ENCODE data around the gene NNMT. TPM values are rescaled to one million over a fixed set of nuclear protein-coding genes. Genes with fewer than 3 reads are reported as not detected.

NNMT gene
- total RNA-seq, 5 donors from 2014 or later (not counting 1 experiment from before 2014, with no cell fraction given) = 0.41 TPM; not detected in 4

DNA sequence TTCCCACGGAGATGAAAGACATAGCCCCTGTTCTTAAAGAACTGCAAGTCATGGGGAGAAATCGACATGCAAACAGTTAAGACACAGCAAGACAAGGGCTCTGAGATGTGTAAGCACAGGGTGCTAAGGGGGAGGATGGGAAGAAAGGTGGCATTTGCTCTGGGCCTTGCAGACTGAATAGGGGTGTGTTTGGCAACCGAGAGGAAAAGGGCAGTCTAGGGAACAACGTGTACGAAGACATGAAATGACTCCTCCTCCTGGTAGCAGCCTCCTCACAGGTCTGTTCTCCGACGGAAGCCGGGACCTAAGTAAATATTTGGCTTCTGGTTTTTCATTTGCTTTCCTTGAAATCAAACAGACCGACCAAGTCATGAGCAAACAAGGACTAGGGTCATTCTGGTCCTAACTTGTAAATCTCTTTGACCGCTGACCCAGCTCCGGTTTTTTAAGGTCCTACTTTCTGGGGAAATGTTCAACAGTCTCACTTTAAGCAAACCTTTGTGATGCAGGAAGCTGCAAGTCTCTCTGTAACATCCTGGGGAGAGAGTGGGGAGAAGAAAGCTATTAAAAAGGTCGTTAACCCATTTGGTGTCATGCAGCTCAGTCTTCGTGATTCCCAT lies 19.7 kb downstream of the NNMT start:
- Mint-ChIP-seq H3K36me3 (no peaks in the 10 kb centered on the region), H3K27me3 (peaks cover 8 to 20% of the 10 kb centered on the region in 2 donors), H3K4me1 (peaks cover 28 to 59% (median 47%) of the 10 kb centered on the region in 3 donors), H3K4me3 (peak overlapping the region; percentile 66 to 71 (median 69)), H3K9me3 (no peaks in the 10 kb centered on the region), H3K27ac (peak overlapping the region; percentile 85 to 89)
- no peaks in the 10 kb centered on the region for H3K36me3 ChIP-seq (ENCODE audit: control insufficient read depth in 2 of 2, extremely low read depth in 1 of 2, insufficient read depth in 1 of 2, low read length in 1 of 2)
- ATAC-seq (replicated peaks in 1 of 4) (peak; percentile 72 to 84 (median 78)), DNase-seq (peak in 4 of 35 experiments; percentile 6 to 21 (median 20))
- peaks cover 0 to 25% of the 10 kb centered on the region in 2 experiments for H3K27me3 ChIP-seq (replicated peaks in 1 of 2; ENCODE audit: control insufficient read depth in 2 of 2, extremely low read depth in 1 of 2, insufficient read depth in 2 of 2, low read length in 1 of 2)
- POLR2A ChIA-PET = interaction anchor here in 1 of 2 donors (1.0 kb wide), 1 partner anchor 86 kb away, joined by 7 read pairs; no protein-coding TSS in a partner anchor
- WGBS (ENCODE audit: insufficient coverage) = 21% methylated on average over 4 of the region's 13 CpGs
- H3K9me3 ChIP-seq = no peaks in the 10 kb centered on the region
- H3K4me1 ChIP-seq (ENCODE audit: control insufficient read depth in 1 of 2, extremely low read depth in 1 of 2, insufficient read depth in 2 of 2, low read length in 2 of 2) = peaks cover 2 to 9% of the 10 kb centered on the region in 2 experiments
- peak overlapping the region in 1 of 2 donors; percentile 33 for H3K4me3 ChIP-seq (ENCODE audit: control insufficient read depth in 1 of 2, extremely low read depth in 1 of 2, low read length in 1 of 2)
- H3K27ac ChIP-seq (ENCODE audit: low read length) = peak overlapping the region; percentile 54
- CTCF ChIA-PET = interaction anchor here in 1 of 2 donors (1.2 kb wide), 1 partner anchor 24 kb away, joined by 3 read pairs; no protein-coding TSS in a partner anchor

DNA sequence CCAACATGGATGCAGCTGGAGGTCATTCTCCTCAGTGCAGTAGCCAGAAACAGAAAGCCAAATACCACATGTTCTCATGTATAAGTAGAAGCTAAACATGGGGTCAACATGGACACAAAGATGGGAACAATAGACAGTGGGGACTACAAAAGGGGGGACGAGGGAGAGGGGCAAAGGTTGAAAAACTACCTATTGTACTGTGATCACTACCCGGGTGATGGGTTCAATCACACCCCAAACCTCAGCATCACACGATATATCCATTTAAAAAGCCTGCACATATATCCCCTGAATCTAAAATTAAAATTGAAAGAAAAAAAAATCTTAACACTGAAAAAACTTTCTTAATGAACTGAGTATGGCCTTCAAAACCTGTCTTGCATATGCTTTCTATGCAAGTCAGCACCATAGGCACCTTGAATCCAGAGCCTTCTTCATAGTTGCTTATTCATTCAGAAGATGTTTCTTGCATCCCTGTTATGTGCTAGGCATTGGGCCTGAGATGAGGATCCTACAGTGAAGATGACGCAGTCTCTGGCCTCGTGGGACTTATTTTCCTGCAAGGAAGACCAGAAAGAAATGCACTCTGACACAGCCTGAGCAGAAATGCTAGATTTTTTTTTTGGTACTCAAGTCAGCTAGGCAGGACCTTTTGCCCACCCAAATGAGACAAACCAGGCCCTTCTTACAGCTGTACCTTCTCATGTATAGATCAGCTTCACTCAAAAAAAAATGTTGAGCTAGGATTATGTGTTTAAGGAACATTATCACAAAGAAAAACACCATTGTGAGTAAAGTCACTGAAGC lies 21.0 kb downstream of the NNMT start:
- Mint-ChIP-seq H3K36me3 (no peaks in the 10 kb centered on the region), H3K4me1 (peaks cover 28 to 67% (median 47%) of the 10 kb centered on the region in 3 donors), H3K27ac (peak overlapping the region; percentile 5 to 85), H3K4me3 (no peak overlapping the region), H3K27me3 (peaks cover 3 to 17% of the 10 kb centered on the region in 2 donors), H3K9me3 (no peaks in the 10 kb centered on the region)
- DNase-seq (no peak), ATAC-seq (replicated peaks in 1 of 4) (no peak)
- CTCF ChIA-PET = interaction anchor here in 1 of 2 donors (1.2 kb wide), 1 partner anchor 23 kb away, joined by 3 read pairs; no protein-coding TSS in a partner anchor
- H3K4me3 ChIP-seq (ENCODE audit: control insufficient read depth in 1 of 2, extremely low read depth in 1 of 2, low read length in 1 of 2) = no peak overlapping the region
- peak overlapping the region; percentile 19 for H3K27ac ChIP-seq (ENCODE audit: low read length)
- peaks cover 0 to 18% of the 10 kb centered on the region in 2 experiments for H3K27me3 ChIP-seq (replicated peaks in 1 of 2; ENCODE audit: control insufficient read depth in 2 of 2, extremely low read depth in 1 of 2, insufficient read depth in 2 of 2, low read length in 1 of 2)
- H3K9me3 ChIP-seq = no peaks in the 10 kb centered on the region
- POLR2A ChIA-PET = interaction anchor here in 1 of 2 donors (1.0 kb wide), 1 partner anchor 85 kb away, joined by 7 read pairs; no protein-coding TSS in a partner anchor
- WGBS (ENCODE audit: insufficient coverage) = 60% methylated on average over 1 of the region's 5 CpGs
- peaks cover 2 to 10% of the 10 kb centered on the region in 2 experiments for H3K4me1 ChIP-seq (ENCODE audit: control insufficient read depth in 1 of 2, extremely low read depth in 1 of 2, insufficient read depth in 2 of 2, low read length in 2 of 2)
- no peaks in the 10 kb centered on the region for H3K36me3 ChIP-seq (ENCODE audit: control insufficient read depth in 2 of 2, extremely low read depth in 1 of 2, insufficient read depth in 1 of 2, low read length in 1 of 2)

DNA sequence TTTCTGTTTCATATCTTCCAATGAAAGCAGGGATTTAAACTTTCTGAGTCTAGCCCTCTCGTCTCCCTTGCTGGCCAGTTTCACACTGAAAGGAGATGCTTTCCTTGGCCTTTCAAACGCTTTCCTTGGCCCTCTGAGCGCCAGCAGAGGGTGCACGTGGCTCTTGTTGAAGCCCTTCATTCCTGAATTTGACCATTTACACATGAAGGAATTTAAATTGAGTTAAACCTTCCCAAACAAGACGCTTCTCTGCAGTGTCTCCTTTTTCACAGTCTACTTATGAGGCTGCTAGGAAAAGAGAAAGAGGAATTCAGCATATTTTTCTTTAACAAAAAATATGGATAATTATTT lies 21.6 kb downstream of the NNMT start:
- CTCF ChIA-PET = no interaction called here
- 86% methylated on average over 1 of the region's 5 CpGs for WGBS (ENCODE audit: insufficient coverage)
- no peak overlapping the region for H3K27ac ChIP-seq (ENCODE audit: low read length)
- no peak for ATAC-seq (replicated peaks in 1 of 4)
- peaks cover 2 to 10% of the 10 kb centered on the region in 2 experiments for H3K4me1 ChIP-seq (ENCODE audit: control insufficient read depth in 1 of 2, extremely low read depth in 1 of 2, insufficient read depth in 2 of 2, low read length in 2 of 2)
- Mint-ChIP-seq H3K27me3 (peaks cover 1 to 14% of the 10 kb centered on the region in 2 donors), H3K27ac (peak overlapping the region; percentile 5 to 80), H3K9me3 (no peaks in the 10 kb centered on the region), H3K4me3 (peak overlapping the region in 1 of 3 donors; percentile 76), H3K36me3 (no peaks in the 10 kb centered on the region), H3K4me1 (peaks cover 28 to 67% (median 47%) of the 10 kb centered on the region in 3 donors)
- DNase-seq = peak in 1 of 35 experiments; percentile 18
- H3K27me3 ChIP-seq (replicated peaks in 1 of 2; ENCODE audit: control insufficient read depth in 2 of 2, extremely low read depth in 1 of 2, insufficient read depth in 2 of 2, low read length in 1 of 2) = peaks cover 0 to 16% of the 10 kb centered on the region in 2 experiments
- H3K36me3 ChIP-seq (ENCODE audit: control insufficient read depth in 2 of 2, extremely low read depth in 1 of 2, insufficient read depth in 1 of 2, low read length in 1 of 2) = no peaks in the 10 kb centered on the region
- POLR2A ChIA-PET = no interaction called here
- H3K4me3 ChIP-seq (ENCODE audit: control insufficient read depth in 1 of 2, extremely low read depth in 1 of 2, low read length in 1 of 2) = no peak overlapping the region
- H3K9me3 ChIP-seq = no peaks in the 10 kb centered on the region

DNA sequence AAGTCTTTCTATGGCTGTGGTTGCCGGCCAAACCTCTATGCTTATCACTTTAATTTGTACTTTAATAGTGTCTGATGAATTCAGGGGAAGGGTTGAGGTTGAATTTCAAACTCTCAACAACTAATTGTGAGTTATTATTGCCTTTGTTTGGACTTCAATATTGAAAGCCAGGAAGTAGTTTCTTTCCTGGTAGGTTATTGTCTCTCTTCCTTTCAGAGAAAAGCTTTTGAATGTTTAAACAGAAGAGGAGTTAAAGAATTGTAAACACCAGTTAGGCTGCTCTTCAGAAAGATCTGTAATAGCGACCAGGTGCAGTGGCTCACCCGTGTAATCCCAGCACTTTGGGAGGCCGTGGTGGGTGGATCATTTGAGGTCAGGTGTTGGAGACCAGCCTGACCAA lies 22.2 kb downstream of the NNMT start:
- ChIA-PET CTCF (no interaction called here), POLR2A (interaction anchor here in 1 of 2 donors (0.7 kb wide), 1 partner anchor 9 kb away, joined by 9 read pairs; no protein-coding TSS in a partner anchor)
- H3K4me1 ChIP-seq (ENCODE audit: control insufficient read depth in 1 of 2, extremely low read depth in 1 of 2, insufficient read depth in 2 of 2, low read length in 2 of 2) = peaks cover 2 to 10% of the 10 kb centered on the region in 2 experiments
- no peaks in the 10 kb centered on the region for H3K36me3 ChIP-seq (ENCODE audit: control insufficient read depth in 2 of 2, extremely low read depth in 1 of 2, insufficient read depth in 1 of 2, low read length in 1 of 2)
- no peak for ATAC-seq (replicated peaks in 1 of 4)
- peak overlapping the region; percentile 56 to 80 for H3K27ac Mint-ChIP-seq
- DNase-seq = no peak
- peaks cover 28 to 67% (median 47%) of the 10 kb centered on the region in 3 donors for H3K4me1 Mint-ChIP-seq
- H3K4me3 ChIP-seq (ENCODE audit: control insufficient read depth in 1 of 2, extremely low read depth in 1 of 2, low read length in 1 of 2) = no peak overlapping the region
- peaks cover 4 to 10% of the 10 kb centered on the region in 2 donors for H3K27me3 Mint-ChIP-seq
- no peaks in the 10 kb centered on the region for H3K9me3 ChIP-seq
- peaks cover 0 to 12% of the 10 kb centered on the region in 2 experiments for H3K27me3 ChIP-seq (replicated peaks in 1 of 2; ENCODE audit: control insufficient read depth in 2 of 2, extremely low read depth in 1 of 2, insufficient read depth in 2 of 2, low read length in 1 of 2)
- H3K9me3 Mint-ChIP-seq = no peaks in the 10 kb centered on the region
- peak overlapping the region in 1 of 3 donors; percentile 76 for H3K4me3 Mint-ChIP-seq
- WGBS (ENCODE audit: insufficient coverage) = no CpG with 5 or more reads among the region's 4 CpGs
- no peak overlapping the region for H3K27ac ChIP-seq (ENCODE audit: low read length)
- H3K36me3 Mint-ChIP-seq = no peaks in the 10 kb centered on the region

DNA sequence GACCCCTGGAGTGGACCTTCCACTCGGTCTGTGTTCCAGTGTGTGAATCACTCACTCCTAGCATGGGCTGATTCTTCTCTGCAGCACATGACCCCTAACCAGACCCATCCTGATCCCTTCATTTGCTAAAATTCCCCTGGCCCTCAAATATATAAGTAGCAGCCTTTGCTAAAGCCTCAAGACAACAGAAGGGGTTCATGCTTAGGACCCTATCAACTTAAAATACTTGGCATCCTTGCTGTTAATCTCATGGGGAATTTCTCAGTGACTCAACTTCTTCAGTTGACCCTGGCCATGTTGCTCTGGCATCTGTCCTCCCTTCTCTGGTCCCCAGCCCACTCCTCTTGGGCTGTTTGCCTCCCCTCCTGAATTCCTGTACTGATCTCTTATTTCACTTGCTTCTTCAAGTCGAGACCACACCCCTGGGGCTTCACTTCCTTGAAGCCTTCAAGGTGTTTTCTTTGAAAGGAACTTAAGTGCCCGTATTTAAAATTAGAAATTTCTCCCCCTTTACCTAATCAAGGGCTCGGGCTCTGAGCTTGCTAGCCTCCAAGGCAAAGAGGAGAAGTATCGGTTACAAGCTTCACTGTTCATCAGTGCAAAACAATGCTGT lies 23.6 kb downstream of the NNMT start:
- Histone ChIP-seq H3K9me3 (no peaks in the 10 kb centered on the region), H3K4me3 (ENCODE audit: control insufficient read depth in 1 of 2, extremely low read depth in 1 of 2, low read length in 1 of 2) (no peak overlapping the region), H3K27me3 (replicated peaks in 1 of 2; ENCODE audit: control insufficient read depth in 2 of 2, extremely low read depth in 1 of 2, insufficient read depth in 2 of 2, low read length in 1 of 2) (peaks cover 0 to 5% of the 10 kb centered on the region in 2 experiments), H3K27ac (ENCODE audit: low read length) (peak overlapping the region; percentile 32), H3K4me1 (ENCODE audit: control insufficient read depth in 1 of 2, extremely low read depth in 1 of 2, insufficient read depth in 2 of 2, low read length in 2 of 2) (peaks cover 2 to 10% of the 10 kb centered on the region in 2 experiments), H3K36me3 (ENCODE audit: control insufficient read depth in 2 of 2, extremely low read depth in 1 of 2, insufficient read depth in 1 of 2, low read length in 1 of 2) (no peaks in the 10 kb centered on the region)
- Mint-ChIP-seq H3K27ac (peak overlapping the region; percentile 77 to 81), H3K27me3 (peaks cover 7 to 13% of the 10 kb centered on the region in 2 donors), H3K4me3 (peak overlapping the region in 2 of 3 donors; percentile 22 to 76), H3K4me1 (peaks cover 28 to 67% (median 47%) of the 10 kb centered on the region in 3 donors), H3K9me3 (no peaks in the 10 kb centered on the region), H3K36me3 (peaks cover 4% of the 10 kb centered on the region)
- DNase-seq (peak in 1 of 35 experiments; percentile 19), ATAC-seq (replicated peaks in 1 of 4) (peak in 1 of 4 experiments; percentile 39)
- WGBS (ENCODE audit: insufficient coverage) = 37% methylated on average over 3 of the region's 5 CpGs
- CTCF ChIA-PET = no interaction called here
- POLR2A ChIA-PET = no interaction called here

Data from T-cell (primary cell).